NCI-H1092 treated with DMSO at 0.1 percent for 48 hours (cell line): Measurements from ENCODE around the gene AFTPH.
"Not testable (repeated sequence)": the region's sequence is repeated elsewhere in the genome, so short reads cannot be mapped to it uniquely, and the experiment has no call there.

ENCODE experiments used
- DNase-seq: peaks from one replicate; lab custom pipeline; 2025; lab: John Stamatoyannopoulos, UW

AFTPH gene

DNA sequence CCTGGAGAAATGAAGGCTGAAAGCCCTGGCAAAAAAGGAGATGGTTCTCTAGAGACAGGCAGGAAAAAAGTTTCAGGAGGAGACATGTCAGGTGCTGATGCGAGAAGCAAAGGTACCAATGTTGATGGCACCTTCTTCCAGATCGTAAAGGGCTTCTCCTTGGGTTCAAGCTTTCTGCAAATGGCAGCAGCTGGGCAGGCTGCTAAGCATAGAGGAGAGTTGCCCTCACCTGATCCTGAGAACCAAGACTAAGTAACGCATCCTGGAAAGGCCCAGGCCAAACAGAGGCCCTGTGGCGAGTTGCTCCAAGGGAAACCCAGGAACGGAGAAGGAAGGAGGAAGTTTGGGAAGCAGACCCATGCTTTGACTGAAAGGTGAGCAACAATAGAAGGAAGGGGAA is 23.6 kb upstream of the AFTPH start:
- DNase-seq: no peak

- no peak for DNase-seq
Observed at GRCh38 chr2:64501946-64502345, 22.2 kb upstream of the AFTPH start.

GRCh38 chr2:64502860-64503259 is 21.3 kb upstream of the AFTPH start:
- no peak for DNase-seq

DNA sequence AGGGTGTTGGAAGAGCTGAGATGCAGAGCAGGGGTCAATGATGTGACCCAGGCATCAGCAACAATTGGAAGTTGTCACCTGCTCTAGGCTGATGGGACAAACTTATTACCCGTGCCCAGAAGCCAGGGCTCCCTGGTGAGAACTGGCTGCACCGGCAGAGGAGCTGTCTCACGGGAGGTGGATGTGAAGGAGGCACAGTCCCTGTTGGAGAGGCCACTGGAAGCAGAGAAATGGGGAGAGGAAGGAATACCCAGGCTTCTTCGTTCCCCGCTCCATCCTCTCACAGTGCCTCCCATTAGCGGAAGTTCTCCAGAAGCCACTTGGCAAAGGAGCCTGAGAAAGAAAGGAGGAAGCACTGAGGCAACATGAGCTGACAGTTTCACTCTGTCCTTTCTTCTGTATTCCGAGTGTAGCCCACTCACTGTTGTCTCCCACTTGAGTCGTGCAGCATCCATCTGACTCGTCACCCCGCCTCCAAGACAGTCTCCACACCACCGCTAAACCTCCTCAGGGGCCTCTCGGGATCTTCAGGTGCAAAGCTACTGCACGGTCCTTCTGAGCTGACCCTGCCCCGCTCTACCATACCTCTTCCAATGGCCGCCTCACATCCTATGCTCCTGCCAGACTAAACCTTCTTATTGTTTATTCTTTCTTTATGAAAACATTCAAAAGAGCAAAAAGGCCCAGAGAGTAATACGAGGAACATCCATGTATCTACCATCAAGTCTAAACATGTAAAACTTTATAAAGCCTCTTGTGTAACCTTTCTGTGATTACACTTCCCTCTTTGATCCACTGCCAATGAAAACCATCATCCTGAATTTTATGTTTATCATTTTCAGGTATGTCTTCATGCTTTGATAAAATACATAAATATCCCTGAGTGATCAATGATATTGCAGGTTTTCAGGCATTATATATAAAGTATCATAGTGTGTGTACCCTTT is 19.1 kb upstream of the AFTPH start:
- no peak for DNase-seq

- DNase-seq: no peak
Observed at GRCh38 chr2:64506686-64507085, 17.4 kb upstream of the AFTPH start.

DNA sequence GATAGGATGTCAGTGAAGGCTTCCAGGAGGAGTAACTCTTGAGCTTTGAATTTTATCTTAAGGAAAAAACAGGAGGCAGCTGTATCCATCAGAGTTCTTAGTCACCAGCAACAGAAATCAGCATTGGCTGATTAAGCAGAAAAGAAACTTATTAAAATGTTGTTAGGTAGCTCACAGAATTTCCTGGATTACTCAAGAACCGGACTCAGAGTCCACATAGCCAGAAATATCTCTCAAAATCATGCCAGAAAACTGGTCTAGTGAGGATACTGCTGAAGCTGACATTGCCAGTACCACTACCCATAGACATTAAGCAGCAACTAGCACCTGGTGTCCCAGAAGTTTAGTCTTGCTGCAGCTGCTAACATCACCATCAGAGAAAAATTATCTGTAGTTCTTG is 10.1 kb upstream of the AFTPH start:
- no peak for DNase-seq

- no peak for DNase-seq
Observed at GRCh38 chr2:64515086-64515485, 9.0 kb upstream of the AFTPH start.

DNA sequence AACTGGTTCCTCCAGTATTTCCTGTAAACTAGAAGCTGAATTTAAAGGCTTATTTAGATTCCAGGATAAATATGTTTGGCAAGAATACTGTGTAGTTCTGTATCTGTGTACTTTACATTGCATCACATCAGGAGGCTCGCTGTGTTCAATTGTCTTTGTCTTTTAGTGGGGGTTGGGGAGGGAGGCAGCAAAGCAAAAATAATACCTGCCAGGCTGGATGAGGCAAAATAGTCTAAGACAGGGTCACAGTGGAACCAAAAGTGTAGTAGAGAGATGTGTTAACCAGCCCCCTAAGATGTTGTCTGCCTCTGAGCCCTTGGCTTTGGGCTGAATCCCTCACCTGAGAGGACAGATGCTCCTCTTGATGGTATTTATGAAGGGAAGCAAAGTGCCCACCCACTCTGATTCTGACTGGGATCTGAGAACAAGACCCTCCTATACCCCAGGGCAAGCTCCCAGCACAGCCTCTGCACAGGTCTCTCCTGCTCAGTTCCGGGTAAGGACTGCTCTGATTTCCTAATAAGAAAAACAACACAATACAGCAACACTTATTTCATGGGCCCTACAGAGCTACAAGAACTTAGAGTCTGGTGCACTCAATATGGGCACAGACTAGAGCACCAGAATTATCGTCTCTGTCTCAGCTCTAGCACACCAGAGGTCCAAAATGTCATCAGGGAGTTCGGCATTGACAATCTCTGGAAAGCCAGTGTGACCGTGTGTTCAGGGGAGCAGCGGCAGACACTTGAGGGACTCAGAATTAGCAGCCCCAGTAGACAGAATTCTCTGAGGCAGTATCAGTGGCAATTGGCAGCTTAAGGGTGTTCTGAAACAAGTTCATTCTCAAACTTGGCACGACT is 7.2 kb upstream of the AFTPH start:
- no peak for DNase-seq

DNA sequence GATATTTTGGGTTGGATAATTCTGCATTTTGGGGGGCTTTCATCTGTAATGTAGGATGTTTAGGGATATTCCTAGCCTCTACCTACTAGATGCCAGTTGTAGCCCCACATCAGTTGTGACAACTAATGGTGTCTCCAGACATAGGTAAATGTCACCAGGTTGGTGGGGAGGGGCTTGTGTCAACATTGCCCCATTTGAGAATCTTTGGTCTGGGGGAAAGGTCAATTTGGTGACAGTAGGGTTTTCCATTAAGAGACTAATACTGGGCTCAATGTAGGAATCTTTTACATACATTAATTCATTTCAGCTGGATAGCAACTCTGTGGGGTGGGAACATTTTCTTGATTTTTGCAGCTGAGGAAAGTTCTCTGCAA is 6.6 kb upstream of the AFTPH start:
- DNase-seq: no peak

DNA sequence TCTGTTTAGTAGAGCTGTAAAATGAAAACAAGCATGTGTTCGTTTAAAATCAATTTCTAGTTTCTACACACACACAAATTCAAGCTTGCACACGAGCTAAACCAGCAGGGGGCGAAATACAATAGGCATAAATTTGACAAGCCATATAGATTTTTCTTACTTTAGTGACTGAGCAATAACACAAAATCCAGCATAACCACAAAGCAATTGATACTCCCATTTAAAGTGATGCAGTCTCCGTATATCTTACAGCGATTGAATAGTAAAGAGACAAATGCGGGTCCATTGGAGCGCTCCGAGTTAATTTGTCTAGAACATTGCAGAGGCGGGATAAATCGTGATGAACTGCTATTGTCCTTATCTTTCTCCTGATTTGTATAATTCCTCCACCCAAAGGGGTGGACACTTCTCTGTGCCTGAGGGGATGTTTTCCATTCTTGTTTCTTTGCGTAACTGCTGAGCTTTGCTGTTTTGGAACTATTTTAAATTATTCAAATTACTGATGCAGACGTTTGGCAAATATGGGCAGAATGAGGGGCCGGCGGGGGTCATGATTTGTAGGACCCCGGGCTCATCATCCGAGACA is 1.2 kb upstream of the AFTPH start:
- peak; percentile 84 for DNase-seq

- DNase-seq: peak; percentile 48
Observed at GRCh38 chr2:64524604-64525316, 632 bp downstream of the AFTPH start.

DNA sequence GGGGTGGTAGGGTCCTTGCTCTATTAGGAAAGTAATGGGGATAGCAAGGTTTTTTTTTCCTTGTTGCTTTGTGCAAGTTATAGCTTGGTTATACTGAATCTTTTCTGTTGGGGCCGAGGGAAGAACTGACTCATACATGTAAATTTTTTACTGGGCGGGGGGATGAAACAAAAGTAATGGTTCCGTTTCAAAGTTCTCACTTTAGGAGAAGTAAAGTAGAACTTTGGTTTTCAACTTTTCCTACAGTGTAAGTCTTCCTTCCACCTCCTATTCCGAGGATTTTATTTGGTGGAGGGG is 1.1 kb downstream of the AFTPH start:
- no peak for DNase-seq

DNA sequence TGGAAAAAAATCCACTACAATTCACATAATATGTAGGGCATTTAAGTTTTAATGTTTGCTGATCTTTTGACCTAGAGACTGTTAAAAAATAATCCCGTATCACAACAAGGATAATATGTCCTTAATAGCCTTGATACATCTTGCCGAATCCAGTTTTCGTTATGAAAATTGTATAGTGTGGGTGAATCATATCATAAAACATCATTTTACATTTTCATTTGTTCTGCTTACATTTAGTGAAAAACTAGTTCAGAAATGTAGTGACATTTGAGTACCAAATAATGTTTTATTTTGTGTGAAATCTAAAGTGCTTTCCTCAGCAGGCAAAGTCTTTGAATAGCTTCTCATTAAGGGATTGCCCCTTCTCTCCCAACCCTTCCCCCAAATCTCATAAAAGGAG is 1.9 kb downstream of the AFTPH start:
- DNase-seq: no peak

DNA sequence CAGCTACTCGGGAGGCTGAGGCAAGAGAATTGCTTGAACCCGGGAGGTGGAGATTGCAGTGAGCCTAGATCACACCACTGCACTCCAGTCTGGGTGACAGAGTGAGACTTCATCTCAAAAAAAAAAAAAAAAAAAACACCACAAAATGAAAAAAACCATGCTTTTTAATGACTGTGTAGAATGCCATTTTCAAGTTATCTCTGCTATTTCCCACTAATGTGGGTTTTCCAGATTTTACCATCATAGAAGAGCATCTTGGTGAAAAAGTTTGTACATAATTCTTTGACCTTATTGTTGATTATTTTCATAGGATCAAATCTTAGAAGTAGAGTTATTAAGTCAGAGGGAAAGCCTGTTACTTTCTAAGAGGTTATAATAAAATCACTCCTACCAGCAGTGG is 6.8 kb downstream of the AFTPH start:
- DNase-seq: not testable (repeated sequence)

GRCh38 chr2:64532030-64532429 is 7.9 kb downstream of the AFTPH start:
- DNase-seq: no peak

DNA sequence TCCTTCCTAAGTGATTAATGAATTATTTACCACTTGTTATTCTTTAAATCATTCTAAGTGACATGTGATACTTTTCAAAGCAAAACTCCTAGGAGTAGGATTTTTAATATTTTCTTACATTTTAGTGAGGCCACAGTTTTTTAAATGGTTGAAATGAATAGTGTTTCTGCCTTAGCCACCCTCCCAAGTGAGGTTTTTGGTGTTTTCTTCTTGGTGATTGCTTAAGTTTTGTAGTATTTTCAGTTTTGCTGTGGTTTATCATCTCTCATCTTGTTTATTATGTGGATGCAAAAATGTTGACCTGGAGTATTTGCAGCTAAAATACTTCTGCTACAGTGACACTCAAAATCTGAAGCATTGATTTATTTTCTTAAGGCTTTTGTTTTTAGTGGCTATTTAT is 9.8 kb downstream of the AFTPH start:
- DNase-seq: no peak

GRCh38 chr2:64534363-64534762 is 10.2 kb downstream of the AFTPH start:
- no peak for DNase-seq

DNA sequence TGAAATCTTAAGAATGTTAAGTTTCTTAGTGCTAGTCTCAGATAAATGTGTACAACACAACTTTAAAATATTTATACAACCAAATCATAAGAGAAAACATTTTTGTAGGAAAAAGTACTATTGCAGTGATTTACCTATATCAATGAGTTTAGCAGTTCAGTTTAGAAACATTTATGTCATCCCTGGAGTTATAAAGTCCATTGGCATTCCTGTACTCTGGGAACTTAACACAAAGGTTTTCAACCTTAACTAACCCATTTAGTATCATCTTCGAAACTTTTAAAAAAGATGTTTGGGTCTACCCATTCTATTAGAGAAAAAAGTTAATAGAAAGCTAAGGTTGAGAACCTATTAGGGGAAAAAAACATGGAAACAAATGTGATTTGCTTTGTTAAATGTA is 10.9 kb downstream of the AFTPH start:
- no peak for DNase-seq

- DNase-seq: no peak
Observed at GRCh38 chr2:64537991-64538390, 13.9 kb downstream of the AFTPH start.

DNA sequence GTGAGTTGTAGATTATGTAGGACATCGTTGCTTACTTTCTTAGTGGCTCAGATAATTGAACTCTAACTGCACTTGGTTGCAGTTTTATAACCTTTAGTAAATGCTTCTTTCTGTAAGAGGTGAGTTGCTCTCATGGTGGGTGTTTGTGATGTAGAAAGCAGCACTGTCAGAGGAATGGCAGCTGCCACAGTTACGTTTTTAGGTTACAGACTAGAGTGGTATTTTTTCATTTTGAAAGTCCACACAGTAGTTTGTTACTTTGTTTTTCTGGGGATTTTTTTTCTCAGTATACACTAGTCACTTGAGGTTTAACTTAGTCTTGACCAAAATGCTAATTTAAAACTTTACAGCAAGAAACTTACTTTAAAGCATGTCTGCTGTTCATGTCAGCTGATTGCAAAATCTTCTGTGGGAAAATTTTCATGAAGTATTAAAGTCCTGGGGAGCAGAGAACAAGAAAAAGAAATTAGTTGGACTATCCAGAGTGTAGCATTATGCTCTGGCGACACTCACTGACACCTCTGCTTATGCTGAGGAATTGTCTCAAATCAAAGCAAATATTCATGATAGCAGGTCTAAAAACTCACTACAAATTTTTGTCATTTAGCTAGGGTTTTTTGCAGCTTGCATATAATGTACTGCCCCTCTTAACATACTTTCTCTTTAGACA is 14.8 kb downstream of the AFTPH start:
- no peak for DNase-seq

DNA sequence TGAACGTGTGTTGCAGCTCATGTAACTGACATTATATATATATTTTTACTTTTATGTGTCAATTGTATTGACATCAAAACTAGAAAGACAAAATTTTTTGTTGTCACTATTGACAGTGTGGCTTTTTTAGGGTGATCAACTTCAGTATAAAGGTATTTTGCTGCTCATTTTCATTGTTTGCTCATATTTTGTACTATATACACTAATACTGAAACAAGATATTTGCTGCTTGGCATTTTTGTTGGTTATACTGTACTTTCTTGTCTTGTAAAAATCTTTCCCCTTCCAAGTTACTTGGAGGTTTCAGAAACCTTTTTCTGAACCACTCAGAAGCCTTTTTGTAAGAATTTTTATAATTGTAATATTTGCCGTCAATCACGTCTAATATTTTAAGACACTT is 16.5 kb downstream of the AFTPH start:
- no peak for DNase-seq

DNA sequence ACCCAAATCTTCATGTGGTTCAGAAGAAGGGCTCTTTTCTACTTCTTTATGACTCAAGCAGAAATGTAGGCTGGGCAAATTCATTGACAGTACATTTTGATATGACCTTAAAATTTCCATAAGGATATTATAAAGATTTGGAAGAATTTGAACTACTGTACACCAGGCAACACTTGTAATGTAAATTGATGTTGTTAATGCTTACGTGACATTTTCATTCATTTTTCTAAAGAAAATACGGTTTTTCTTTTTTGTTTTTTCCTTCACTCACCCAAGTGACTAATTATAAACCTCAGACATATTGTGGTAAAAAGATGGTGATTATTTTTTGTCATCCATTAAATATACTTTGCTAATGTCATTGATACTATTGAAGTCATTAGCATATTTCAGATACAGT is 17.4 kb downstream of the AFTPH start:
- no peak for DNase-seq
